Astrocyte (in vitro differentiated cells and primary cell): ENCODE results near the gene PTPRN2. TPM values are rescaled to one million over a fixed set of nuclear protein-coding genes. Genes with fewer than 3 reads are reported as not detected.

Experiments used
- DNase-seq: peaks from one replicate; pipeline ENCODE4 v3.0.0-alpha.2; 2010; ENCODE audit warnings: low read depth
- FAIRE-seq: peaks from 2 replicates; lab custom pipeline; 2011; peaks lifted over from hg19 to GRCh38; lab: Jason Lieb, UNC
- H2AFZ ChIP-seq: 2 replicates; pipeline ENCODE4 v1.6.0; 2012; ENCODE audit warnings: low read depth, low read length, inconsistent platforms
- H3K27ac ChIP-seq: 2 replicates; pipeline ENCODE4 v1.5.1; 2011; ENCODE audit warnings: low read depth, low read length, inconsistent platforms
- H3K27me3 ChIP-seq: 2 replicates; pipeline ENCODE4 v1.6.0; 2011; ENCODE audit warnings: low read length, inconsistent platforms; ENCODE audit not compliant: insufficient read depth
- H3K36me3 ChIP-seq: 2 replicates; pipeline ENCODE4 v1.5.1; 2011; ENCODE audit warnings: low read length, inconsistent platforms; ENCODE audit not compliant: insufficient read depth
- H3K4me1 ChIP-seq: 2 replicates; pipeline ENCODE4 v1.5.1; 2011; ENCODE audit warnings: low read length, inconsistent platforms; ENCODE audit not compliant: insufficient read depth
- H3K4me2 ChIP-seq: 2 replicates; pipeline ENCODE4 v1.6.0; 2012; ENCODE audit warnings: low read length, inconsistent platforms
- H3K4me3 ChIP-seq: 2 replicates; pipeline ENCODE4 v1.5.1; 2011; ENCODE audit warnings: low read depth, mild to moderate bottlenecking, low read length, inconsistent platforms; ENCODE audit not compliant: insufficient read depth
- H3K79me2 ChIP-seq: 2 replicates; pipeline ENCODE4 v1.6.0; 2012; ENCODE audit warnings: mild to moderate bottlenecking, low read length, inconsistent platforms; ENCODE audit not compliant: insufficient read depth
- H3K9ac ChIP-seq: 2 replicates; pipeline ENCODE4 v1.6.0; 2012; ENCODE audit warnings: mild to moderate bottlenecking, low read length, inconsistent platforms
- H3K9me3 ChIP-seq: 2 replicates; pipeline ENCODE4 v1.5.1; 2012; ENCODE audit warnings: low read depth, mild to moderate bottlenecking, low read length, inconsistent platforms; ENCODE audit not compliant: insufficient read depth
- H4K20me1 ChIP-seq: 2 replicates; pipeline ENCODE4 v1.6.0; 2012; ENCODE audit warnings: low read length, inconsistent platforms; ENCODE audit not compliant: insufficient read depth
- H3K27ac Mint-ChIP-seq: one replicate; pipeline ENCODE4 v1.8.0; 2021; ENCODE audit warnings: mild to moderate bottlenecking, mixed read lengths; ENCODE audit not compliant: unreplicated experiment
- H3K27me3 Mint-ChIP-seq: one replicate; pipeline ENCODE4 v1.8.0; 2021; ENCODE audit warnings: low read depth, mixed read lengths; ENCODE audit not compliant: unreplicated experiment
- H3K36me3 Mint-ChIP-seq: one replicate; pipeline ENCODE4 v1.8.0; 2021; ENCODE audit warnings: low read depth, mixed read lengths; ENCODE audit not compliant: unreplicated experiment
- H3K4me1 Mint-ChIP-seq: one replicate; pipeline ENCODE4 v1.8.0; 2021; ENCODE audit warnings: low read depth, mixed read lengths; ENCODE audit not compliant: unreplicated experiment
- H3K4me3 Mint-ChIP-seq: one replicate; pipeline ENCODE4 v1.8.0; 2021; ENCODE audit warnings: mild to moderate bottlenecking, moderate library complexity, mixed read lengths; ENCODE audit not compliant: unreplicated experiment
- H3K9me3 Mint-ChIP-seq: one replicate; pipeline ENCODE4 v1.8.0; 2021; ENCODE audit warnings: mild to moderate bottlenecking, mixed read lengths; ENCODE audit not compliant: unreplicated experiment
- CTCF ChIP-seq: IDR thresholded peaks from 2 replicates; pipeline ENCODE4 v1.5.1; 2011; ENCODE audit warnings: low read depth, mild to moderate bottlenecking, inconsistent platforms, low read length, moderate library complexity; ENCODE audit not compliant: insufficient read depth
- EZH2 ChIP-seq: IDR thresholded peaks from 2 replicates; pipeline ENCODE4 v1.6.1; 2012; ENCODE audit warnings: mild to moderate bottlenecking, low read length, inconsistent platforms; ENCODE audit not compliant: insufficient read depth
- total RNA-seq: library from RNA; stranded (reverse); gene quantifications from 2 replicates; pipeline ENCODE4 v1.2.1, GENCODE V29; 2021

PTPRN2 gene
- total RNA-seq, 1 donor from 2014 or later, result 0.09 TPM

GRCh38 chr7:158257001-158257400 lies 330.6 kb downstream of the PTPRN2 start:
- no peak for FAIRE-seq
- H4K20me1 ChIP-seq, result no peaks in the 10 kb centered on the region
- H3K36me3 Mint-ChIP-seq, result no peaks in the 10 kb centered on the region
- H3K4me1 ChIP-seq, result no peaks in the 10 kb centered on the region
- no peak for DNase-seq
- no peaks in the 10 kb centered on the region for H3K4me1 Mint-ChIP-seq
- H3K4me3 ChIP-seq, result no peak overlapping the region
- H2AFZ ChIP-seq, result no peak overlapping the region
- H3K9ac ChIP-seq, result no peak overlapping the region
- no peak overlapping the region for H3K27ac ChIP-seq
- H3K4me3 Mint-ChIP-seq, result no peak overlapping the region
- no peaks in the 10 kb centered on the region for H3K27me3 ChIP-seq
- H3K79me2 ChIP-seq, result no peaks in the 10 kb centered on the region
- peaks cover 33% of the 10 kb centered on the region for H3K9me3 Mint-ChIP-seq
- H3K4me2 ChIP-seq, result no peak overlapping the region
- H3K9me3 ChIP-seq, result peaks cover 25% of the 10 kb centered on the region
- TF ChIP-seq CTCF (no peak), EZH2 (no peak)
- no peaks in the 10 kb centered on the region for H3K27me3 Mint-ChIP-seq
- no peaks in the 10 kb centered on the region for H3K36me3 ChIP-seq
- no peak overlapping the region for H3K27ac Mint-ChIP-seq

GRCh38 chr7:158256091-158256816 lies 331.4 kb downstream of the PTPRN2 start:
- Mint-ChIP-seq H3K4me1 (no peaks in the 10 kb centered on the region), H3K36me3 (no peaks in the 10 kb centered on the region), H3K4me3 (no peak overlapping the region), H3K27ac (no peak overlapping the region), H3K9me3 (peaks cover 36% of the 10 kb centered on the region), H3K27me3 (no peaks in the 10 kb centered on the region)
- Histone ChIP-seq H3K4me2 (no peak overlapping the region), H3K27me3 (no peaks in the 10 kb centered on the region), H3K4me1 (no peaks in the 10 kb centered on the region), H3K27ac (no peak overlapping the region), H3K79me2 (no peaks in the 10 kb centered on the region), H4K20me1 (no peaks in the 10 kb centered on the region), H2AFZ (no peak overlapping the region), H3K9ac (no peak overlapping the region), H3K36me3 (no peaks in the 10 kb centered on the region), H3K4me3 (no peak overlapping the region), H3K9me3 (peaks cover 23% of the 10 kb centered on the region)
- DNase-seq (no peak), FAIRE-seq (no peak)
- TF ChIP-seq CTCF (no peak), EZH2 (no peak)

GRCh38 chr7:158255558-158255957 lies 332.1 kb downstream of the PTPRN2 start:
- Histone ChIP-seq H3K9ac (no peak overlapping the region), H3K36me3 (no peaks in the 10 kb centered on the region), H3K4me3 (no peak overlapping the region), H3K79me2 (no peaks in the 10 kb centered on the region), H3K4me2 (no peak overlapping the region), H3K27ac (no peak overlapping the region), H4K20me1 (no peaks in the 10 kb centered on the region), H3K4me1 (no peaks in the 10 kb centered on the region), H2AFZ (no peak overlapping the region), H3K9me3 (peaks cover 23% of the 10 kb centered on the region), H3K27me3 (no peaks in the 10 kb centered on the region)
- no peak overlapping the region for H3K4me3 Mint-ChIP-seq
- H3K9me3 Mint-ChIP-seq, result peaks cover 34% of the 10 kb centered on the region
- no peak overlapping the region for H3K27ac Mint-ChIP-seq
- H3K36me3 Mint-ChIP-seq, result no peaks in the 10 kb centered on the region
- no peaks in the 10 kb centered on the region for H3K27me3 Mint-ChIP-seq
- DNase-seq (no peak), FAIRE-seq (no peak)
- no peak for TF ChIP-seq CTCF
- TF ChIP-seq EZH2, result no peak
- H3K4me1 Mint-ChIP-seq, result no peaks in the 10 kb centered on the region
